IMR-90 (cell line): Measurements from ENCODE around the gene ADISSP. TPM values are rescaled to one million over a fixed set of nuclear protein-coding genes. Genes with fewer than 3 reads are reported as not detected.

Experiments
- ATAC-seq: fragments of 200-7000 bp; cut with Tn5 transposase; 2 replicates; pipeline ENCODE4 v1.9.1; 2020; ENCODE audit warnings: low read depth, mild to moderate bottlenecking, moderate library complexity
- BruUV-seq: library from RNA; stranded (reverse); fragments of 400-500 nt; replicated peaks from 2 replicates; lab custom pipeline; 2021; lab: Mats Ljungman, UMichigan
- CTCF ChIA-PET: fragments of 300-600 bp; formaldehyde crosslinking; extraction: SDS; loops from one replicate; lab custom pipeline; 2021; ENCODE audit warnings: antibody characterized with exemption; lab: Yijun Ruan, JAX
- POLR2A ChIA-PET: fragments of 300-600 bp; sonication (Branson Sonifier 250); formaldehyde crosslinking; loops from one replicate; lab custom pipeline; 2022; ENCODE audit warnings: antibody characterized with exemption; ENCODE audit not compliant: unreplicated experiment; lab: Charles Lee
- DNase-seq: peaks from one replicate; pipeline ENCODE4 v3.0.0; 2013
- H2AFZ ChIP-seq: replicated peaks from 2 replicates; pipeline ENCODE3; 2013; ENCODE audit warnings: low read length, mild to moderate bottlenecking; ENCODE audit not compliant: poor library complexity
- H2AK5ac ChIP-seq: 2 replicates; pipeline ENCODE4 v1.6.1; 2013; ENCODE audit warnings: low read depth, low read length, inconsistent platforms
- H2AK9ac ChIP-seq: replicated peaks from 2 replicates; pipeline ENCODE3; 2013; ENCODE audit warnings: mild to moderate bottlenecking, low read depth, low read length, moderate library complexity; ENCODE audit not compliant: poor library complexity
- H2BK120ac ChIP-seq: 2 replicates; pipeline ENCODE4 v1.6.1; 2013; ENCODE audit warnings: low read depth, low read length, inconsistent platforms
- H2BK15ac ChIP-seq: 3 replicates; pipeline ENCODE4 v1.6.1; 2013; ENCODE audit warnings: low read depth, low read length, inconsistent platforms
- H2BK20ac ChIP-seq: 2 replicates; pipeline ENCODE4 v1.6.1; 2013; ENCODE audit warnings: low read depth, mild to moderate bottlenecking, inconsistent platforms, low read length, moderate library complexity
- H2BK5ac ChIP-seq: 2 replicates; pipeline ENCODE4 v1.6.1; 2013; ENCODE audit warnings: mild to moderate bottlenecking, low read depth, low read length, inconsistent platforms; ENCODE audit not compliant: poor library complexity, severe bottlenecking
- H3K14ac ChIP-seq: replicated peaks from 2 replicates; pipeline ENCODE4 v1.6.1; 2013; ENCODE audit warnings: low read depth, low read length, inconsistent platforms
- H3K18ac ChIP-seq: 2 replicates; pipeline ENCODE4 v1.6.1; 2013; ENCODE audit warnings: low read depth, low read length, control low read depth
- H3K23ac ChIP-seq: 2 replicates; pipeline ENCODE4 v1.6.1; 2013; ENCODE audit warnings: low read depth, low read length, inconsistent platforms
- H3K27ac ChIP-seq: 2 replicates; pipeline ENCODE4 v1.5.1; 2013; ENCODE audit warnings: mild to moderate bottlenecking, control low read depth, low read length; ENCODE audit not compliant: insufficient read depth
- H3K27me3 ChIP-seq: 2 replicates; pipeline ENCODE4 v1.6.1; 2013; ENCODE audit warnings: low read length; ENCODE audit not compliant: control insufficient read depth, insufficient read depth
- H3K36me3 ChIP-seq: 2 replicates; pipeline ENCODE4 v1.6.1; 2013; ENCODE audit warnings: low read length, mixed read lengths; ENCODE audit not compliant: control insufficient read depth, insufficient read depth
- H3K4ac ChIP-seq: 2 replicates; pipeline ENCODE4 v1.6.1; 2013; ENCODE audit warnings: low read depth, low read length, inconsistent platforms
- H3K4me1 ChIP-seq: 2 replicates; pipeline ENCODE4 v1.6.1; 2013; ENCODE audit warnings: low read length, mixed read lengths; ENCODE audit not compliant: control insufficient read depth, insufficient read depth
- H3K4me2 ChIP-seq: 2 replicates; pipeline ENCODE4 v1.6.1; 2013; ENCODE audit warnings: low read depth, mild to moderate bottlenecking, control low read depth, low read length, moderate library complexity
- H3K4me3 ChIP-seq: 2 replicates; pipeline ENCODE4 v1.5.1; 2013; ENCODE audit warnings: low read depth, mild to moderate bottlenecking, control low read depth, low read length, moderate library complexity; ENCODE audit not compliant: insufficient read depth
- H3K56ac ChIP-seq: 2 replicates; pipeline ENCODE4 v1.6.1; 2013; ENCODE audit warnings: low read length, inconsistent platforms; ENCODE audit not compliant: insufficient read depth; ENCODE audit errors: extremely low read depth
- H3K79me1 ChIP-seq, 2 experiments: 2 replicates each; pipeline ENCODE4 v1.6.1; 2013; ENCODE audit warnings: low read length in 2 of 2, inconsistent platforms in 1 of 2, low read depth in 1 of 2
- H3K9ac ChIP-seq: 2 replicates; pipeline ENCODE4 v1.6.1; 2013; ENCODE audit warnings: low read depth, low read length, control low read depth
- H3K9me1 ChIP-seq: 2 replicates; pipeline ENCODE4 v1.6.1; 2013; ENCODE audit warnings: low read length, inconsistent platforms; ENCODE audit not compliant: insufficient read depth
- H3K9me3 ChIP-seq: 2 replicates; pipeline ENCODE4 v1.6.1; 2013; ENCODE audit warnings: low read length; ENCODE audit not compliant: control insufficient read depth, insufficient read depth
- H4K20me1 ChIP-seq: 2 replicates; pipeline ENCODE4 v1.6.1; 2013; ENCODE audit warnings: low read length, inconsistent platforms; ENCODE audit not compliant: insufficient read depth
- H4K5ac ChIP-seq: 2 replicates; pipeline ENCODE4 v1.6.1; 2013; ENCODE audit warnings: mild to moderate bottlenecking, low read depth, low read length, control low read depth
- H4K8ac ChIP-seq, 2 experiments: 2 replicates each; pipeline ENCODE4 v1.6.1; 2013; ENCODE audit warnings: low read depth in 2 of 2, low read length in 2 of 2, control low read depth in 1 of 2, inconsistent platforms in 1 of 2
- H4K91ac ChIP-seq: 2 replicates; pipeline ENCODE4 v1.6.1; 2013; ENCODE audit warnings: low read depth, low read length, inconsistent platforms; ENCODE audit not compliant: insufficient read depth
- CEBPB ChIP-seq: IDR thresholded peaks from 2 replicates; pipeline ENCODE4 v1.6.1; 2012; ENCODE audit warnings: low read depth, low read length, improper control_type of control experiment
- ELK1 ChIP-seq: fragments of 150-350 bp; IDR thresholded peaks from 2 replicates; pipeline ENCODE4 v1.6.1; 2016; ENCODE audit warnings: low read depth, mild to moderate bottlenecking, low read length, moderate library complexity, borderline replicate concordance
- FOS ChIP-seq: fragments of 150-350 bp; IDR thresholded peaks from 2 replicates; pipeline ENCODE4 v1.6.1; 2016; ENCODE audit warnings: low read depth, low read length
- MAFK ChIP-seq: IDR thresholded peaks from 2 replicates; pipeline ENCODE4 v1.6.1; 2012; ENCODE audit warnings: low read depth, low read length, improper control_type of control experiment
- MAZ ChIP-seq: IDR thresholded peaks from 2 replicates; pipeline ENCODE4 v1.6.1; 2012; ENCODE audit warnings: low read depth, mild to moderate bottlenecking, low read length, improper control_type of control experiment, moderate library complexity, borderline replicate concordance
- NFE2L2 ChIP-seq: fragments of 150-350 bp; IDR thresholded peaks from 2 replicates; pipeline ENCODE4 v1.6.1; 2016; ENCODE audit warnings: low read depth, mild to moderate bottlenecking, low read length
- POLR2A ChIP-seq: IDR thresholded peaks from 2 replicates; pipeline ENCODE4 v1.6.1; 2012; ENCODE audit warnings: mild to moderate bottlenecking, low read depth, low read length
- WGBS, 2 experiments: methylation state at CpG; one replicate each; pipeline versions ENCODE4 v1.1.5 to v1.1.7; 2013; ENCODE audit warnings: missing lambda C conversion rate in 2 of 2; ENCODE audit not compliant: insufficient read length in 1 of 2; ENCODE audit errors: extremely low coverage in 2 of 2; 5-methylcytosine and 5-hydroxymethylcytosine counted together
- dilution Hi-C: fragments of 300-500 bp; cut with HindIII; formaldehyde crosslinking; loops from one replicate; pipeline ENCODE4 v1.14.3; 2018; ENCODE audit warnings: low sequenced_read_pairs; ENCODE audit not compliant: unreplicated experiment
- in situ Hi-C: fragments of 300-500 bp; cut with MboI; formaldehyde crosslinking; loops from 3 replicates; pipeline ENCODE4 v1.14.3; 2019; ENCODE audit warnings: low sequenced_read_pairs, inconsistent platforms, mixed read lengths
- intact Hi-C: fragments of 100-400 bp; cut with micrococcal nuclease; formaldehyde crosslinking; loops from 2 replicates; pipeline ENCODE4 v1.10.0; 2022
- polyA plus RNA-seq, 3 experiments: library from polyadenylated mRNA; depleted of rRNA; stranded (reverse); fragments of >200 nt; gene quantifications; 2 replicates each; pipeline ENCODE4 v1.2.3, GENCODE V29; 2012; ENCODE audit warnings: low replicate concordance in 1 of 3
- total RNA-seq: library from RNA; depleted of rRNA; stranded (reverse); fragments of >200 nt; gene quantifications from 2 replicates; pipeline ENCODE4 v1.2.3, GENCODE V29; 2012

The ADISSP gene
- total and polyA plus RNA-seq, 2 of the 4 experiments (the other 2 are of a cell fraction), result 31.9 to 58.2 TPM

DNA sequence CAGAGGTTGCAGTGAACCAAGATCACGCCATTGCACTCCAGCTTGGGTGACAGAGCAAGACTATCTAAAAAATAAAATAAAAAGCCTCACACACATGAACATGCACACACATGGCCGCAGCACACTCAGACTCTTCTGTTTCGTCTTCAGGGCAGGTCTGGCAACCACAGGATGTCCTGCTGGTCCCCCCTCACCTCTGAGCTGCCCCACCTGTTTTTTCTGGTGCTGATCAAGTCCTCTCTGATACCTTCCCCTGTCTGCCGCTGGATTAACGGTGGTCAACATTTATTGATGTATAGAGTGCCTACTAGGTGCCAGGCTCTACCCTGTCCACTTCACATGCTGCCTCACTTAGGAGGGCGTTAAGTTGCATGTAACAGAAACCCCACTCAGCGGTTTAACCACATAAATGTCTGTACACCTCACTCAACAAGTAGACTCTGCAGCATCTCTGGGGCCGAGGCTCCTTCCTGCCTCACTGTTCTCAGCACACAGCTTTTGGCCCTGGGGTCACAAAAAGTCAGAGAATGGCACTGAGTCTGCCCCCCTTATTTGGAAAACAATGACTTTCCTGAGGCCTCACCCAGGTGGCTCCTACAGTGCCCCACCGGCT, 48.3 kb upstream of the ADISSP start:
- Histone ChIP-seq H3K4me3 (no peak overlapping the region), H2BK20ac (peak overlapping the region; percentile 24; the same call in 1 of the 2 replicates), H2AK9ac (no peak overlapping the region), H2BK5ac (no peak overlapping the region), H2AK5ac (0 out of 2 replicates have a peak overlapping the region, but pooled peaks have one; percentile 28), H3K14ac (no peak overlapping the region), H2BK15ac (no peak overlapping the region), H3K9ac (no peak overlapping the region), H3K27me3 (no peaks in the 10 kb centered on the region), H3K9me3 (no peaks in the 10 kb centered on the region), H4K5ac (no peak overlapping the region), H3K9me1 (peaks cover 19% of the 10 kb centered on the region), H3K23ac (no peak overlapping the region), H3K79me1 (peaks cover 1 to 27% of the 10 kb centered on the region in 2 experiments; a peak in 2 of 4 replicates), H3K4me2 (no peak overlapping the region), H2BK120ac (peak overlapping the region; percentile 16; the same call in 1 of the 2 replicates), H3K4ac (peak overlapping the region; percentile 15; the same call in 1 of the 2 replicates), H4K91ac (no peak overlapping the region), H3K4me1 (peaks cover 18% of the 10 kb centered on the region), H4K20me1 (no peaks in the 10 kb centered on the region), H2AFZ (no peak overlapping the region), H3K36me3 (no peaks in the 10 kb centered on the region), H3K56ac (no peak overlapping the region), H4K8ac (no peak overlapping the region), H3K27ac (no peak overlapping the region), H3K18ac (no peak overlapping the region)
- DNase-seq (no peak), ATAC-seq (no peak)
- POLR2A ChIA-PET, result no interaction called here
- WGBS, 2 experiments, result no CpG with 5 or more reads among the region's 9 CpGs
- in situ Hi-C loops (no loop called here), dilution Hi-C loops (no loop called here), intact Hi-C loops (no loop called here)
- no peak for TF ChIP-seq POLR2A
- no peak for TF ChIP-seq FOS
- TF ChIP-seq NFE2L2, result no peak
- no peak for TF ChIP-seq CEBPB
- TF ChIP-seq MAFK, result no peak
- TF ChIP-seq MAZ, result no peak
- no peak for TF ChIP-seq ELK1
- BruUV-seq, result no TSS peak
- CTCF ChIA-PET, result interaction anchor here (1.3 kb wide), 1 partner anchor 30 kb away, joined by 4 read pairs; the partner anchor contains the start of gene CENPB
